Measurements from ENCODE around the gene CA11. TPM values are rescaled to one million over a fixed set of nuclear protein-coding genes. Genes with fewer than 3 reads are reported as not detected.
"Not testable (repeated sequence)": the region's sequence is repeated elsewhere in the genome, so short reads cannot be mapped to it uniquely, and the experiment has no call there.

CA11 gene
- total RNA-seq, 1 donor from 2014 or later, result 9.6 TPM

GRCh38 chr19:48634036-48634342 is 12.0 kb downstream of the CA11 start:
- DNase-seq (ENCODE audit: low spot score, unreplicated experiment), result no peak
- H3K4me1 Mint-ChIP-seq (ENCODE audit: low read depth), result peaks cover 22% of the 10 kb centered on the region

GRCh38 chr19:48633148-48634035 is 12.6 kb downstream of the CA11 start:
- H3K27ac Mint-ChIP-seq, result no peak overlapping the region
- H3K27me3 Mint-ChIP-seq, result peaks cover 3% of the 10 kb centered on the region
- no peak for TF ChIP-seq CTCF (IDR thresholded peaks at IDR 0.05; ENCODE audit: unreplicated experiment)
- DNase-seq (ENCODE audit: low spot score, unreplicated experiment), result no peak
- peaks cover 21% of the 10 kb centered on the region for H3K4me1 Mint-ChIP-seq (ENCODE audit: low read depth)
- H3K36me3 Mint-ChIP-seq (ENCODE audit: insufficient read depth), result peaks cover 4% of the 10 kb centered on the region
- H3K4me3 Mint-ChIP-seq (ENCODE audit: low read depth), result no peak overlapping the region
- H3K9me3 Mint-ChIP-seq (ENCODE audit: low read depth), result no peaks in the 10 kb centered on the region

More at GRCh38 chr19:48634036-48634342, 12.0 kb downstream of the CA11 start:
- Mint-ChIP-seq H3K27ac (no peak overlapping the region), H3K36me3 (ENCODE audit: insufficient read depth) (peaks cover 1% of the 10 kb centered on the region), H3K9me3 (ENCODE audit: low read depth) (no peaks in the 10 kb centered on the region), H3K4me3 (ENCODE audit: low read depth) (no peak overlapping the region), H3K27me3 (peaks cover 6% of the 10 kb centered on the region)
- no peak for TF ChIP-seq CTCF (IDR thresholded peaks at IDR 0.05; ENCODE audit: unreplicated experiment)

- H3K27me3 Mint-ChIP-seq, result peaks cover 3% of the 10 kb centered on the region
- no peak overlapping the region for H3K4me3 Mint-ChIP-seq (ENCODE audit: low read depth)
- H3K9me3 Mint-ChIP-seq (ENCODE audit: low read depth), result no peaks in the 10 kb centered on the region
- H3K36me3 Mint-ChIP-seq (ENCODE audit: insufficient read depth), result peaks cover 4% of the 10 kb centered on the region
- H3K27ac Mint-ChIP-seq, result no peak overlapping the region
- peaks cover 19% of the 10 kb centered on the region for H3K4me1 Mint-ChIP-seq (ENCODE audit: low read depth)
- no peak for TF ChIP-seq CTCF (IDR thresholded peaks at IDR 0.05; ENCODE audit: unreplicated experiment)
- DNase-seq (ENCODE audit: low spot score, unreplicated experiment), result no peak
Measured at GRCh38 chr19:48632692-48633147, 13.3 kb downstream of the CA11 start.

DNA sequence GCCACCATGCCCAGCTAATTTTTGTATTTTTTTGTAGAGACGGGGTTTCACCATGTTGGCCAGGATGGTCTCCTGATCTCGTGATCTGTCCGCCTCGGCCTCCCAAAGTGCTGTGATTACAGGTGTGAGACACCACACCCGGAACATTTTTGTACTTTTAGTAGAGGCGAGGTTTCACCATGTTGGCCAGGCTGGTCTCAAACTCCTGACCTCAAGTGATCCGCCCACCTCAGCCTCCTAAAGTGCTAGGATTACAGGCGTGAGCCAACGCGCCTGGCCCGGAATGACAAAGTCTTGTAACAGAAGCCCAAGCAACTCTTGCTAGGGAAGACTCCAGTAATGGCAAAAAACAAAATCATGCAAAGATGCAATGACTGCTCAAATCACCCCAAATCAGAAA is 13.7 kb downstream of the CA11 start:
- H3K27ac Mint-ChIP-seq; H3K9me3 Mint-ChIP-seq (ENCODE audit: low read depth); H3K4me3 Mint-ChIP-seq (ENCODE audit: low read depth); H3K36me3 Mint-ChIP-seq (ENCODE audit: insufficient read depth); H3K27me3 Mint-ChIP-seq; DNase-seq (ENCODE audit: low spot score, unreplicated experiment): not testable (repeated sequence)
- H3K4me1 Mint-ChIP-seq (ENCODE audit: low read depth), result peaks cover 18% of the 10 kb centered on the region

- no peak overlapping the region for H3K4me3 Mint-ChIP-seq (ENCODE audit: low read depth)
- H3K27me3 Mint-ChIP-seq, result peaks cover 3% of the 10 kb centered on the region
- peaks cover 4% of the 10 kb centered on the region for H3K36me3 Mint-ChIP-seq (ENCODE audit: insufficient read depth)
- TF ChIP-seq CTCF (IDR thresholded peaks at IDR 0.05; ENCODE audit: unreplicated experiment), result no peak
- no peak for DNase-seq (ENCODE audit: low spot score, unreplicated experiment)
- peaks cover 20% of the 10 kb centered on the region for H3K4me1 Mint-ChIP-seq (ENCODE audit: low read depth)
- H3K9me3 Mint-ChIP-seq (ENCODE audit: low read depth), result no peaks in the 10 kb centered on the region
- no peak overlapping the region for H3K27ac Mint-ChIP-seq
Measured at GRCh38 chr19:48631225-48631624, 14.8 kb downstream of the CA11 start.
